Ecto neural progenitor cell (in vitro differentiated cells): ENCODE measurements around the gene INCENP.

Experiments
- DNase-seq: peaks from one replicate; pipeline ENCODE4 v3.0.0-alpha.2; 2018; ENCODE audit warnings: low spot score

INCENP gene

DNA sequence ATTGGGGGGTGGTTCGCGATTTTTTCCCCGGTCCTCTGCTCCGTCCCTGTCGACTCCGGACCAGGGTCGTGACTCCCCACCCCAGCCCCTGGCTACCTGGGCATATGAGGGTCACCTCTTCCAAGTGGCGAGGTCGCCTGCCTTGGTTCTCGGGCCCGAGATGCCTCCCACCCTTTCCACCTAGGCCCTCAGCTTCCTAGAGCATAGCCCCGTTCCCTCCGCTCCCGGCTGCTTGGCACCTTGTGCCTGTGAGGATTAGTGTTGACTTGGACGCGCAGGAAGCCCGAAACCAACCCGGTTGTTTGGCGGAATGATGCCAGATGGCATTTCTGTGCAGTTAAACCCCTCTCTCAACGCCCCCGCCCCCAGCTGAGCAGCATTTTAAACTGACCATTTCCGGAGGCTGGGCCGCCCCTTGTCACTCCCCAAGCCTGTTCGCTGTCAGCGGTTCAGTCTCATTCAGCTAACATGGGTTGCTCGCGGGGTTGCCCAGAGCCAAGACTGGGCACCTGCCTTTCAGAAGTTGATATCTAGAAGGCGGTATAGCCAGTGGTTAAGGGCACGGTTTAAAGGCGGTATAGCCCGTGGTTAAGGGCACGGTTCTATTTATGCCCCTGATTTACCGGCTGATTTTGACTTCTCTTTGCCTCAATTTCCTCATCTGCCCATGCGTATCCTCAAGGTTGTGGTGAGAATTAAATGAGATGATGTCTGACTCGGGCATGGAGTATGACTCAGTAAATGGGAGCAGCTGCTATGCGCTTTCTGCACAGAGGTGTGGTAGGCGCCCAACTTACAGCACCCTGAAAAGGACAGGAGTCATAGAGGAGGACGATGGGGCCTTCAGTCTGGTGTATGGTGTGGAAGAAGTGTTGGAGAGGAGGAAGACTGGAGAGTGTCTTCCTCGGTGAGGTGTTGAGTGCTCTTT lies 639 bp downstream of the INCENP start:
- peak; percentile 55 for DNase-seq

DNA sequence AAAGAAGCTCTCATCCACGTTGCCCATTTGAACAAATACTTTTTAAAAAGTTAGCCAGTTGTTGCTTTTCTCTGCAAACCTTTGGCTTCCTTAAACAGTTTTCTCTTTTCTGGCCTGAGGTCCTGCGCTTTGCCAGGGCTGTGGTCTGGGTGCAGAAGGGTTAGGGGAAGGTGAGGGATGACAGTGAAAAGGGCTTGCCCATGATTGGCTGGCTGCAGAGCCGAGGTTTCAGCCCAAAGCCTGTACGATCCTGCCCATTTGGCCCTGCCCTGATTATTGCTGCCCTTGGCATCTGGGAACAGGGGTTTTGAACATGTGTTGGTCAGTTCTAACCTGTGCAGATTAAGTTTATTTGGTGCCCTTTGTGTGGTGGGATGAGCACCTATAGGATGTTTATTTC lies 1.5 kb downstream of the INCENP start:
- no peak for DNase-seq

DNA sequence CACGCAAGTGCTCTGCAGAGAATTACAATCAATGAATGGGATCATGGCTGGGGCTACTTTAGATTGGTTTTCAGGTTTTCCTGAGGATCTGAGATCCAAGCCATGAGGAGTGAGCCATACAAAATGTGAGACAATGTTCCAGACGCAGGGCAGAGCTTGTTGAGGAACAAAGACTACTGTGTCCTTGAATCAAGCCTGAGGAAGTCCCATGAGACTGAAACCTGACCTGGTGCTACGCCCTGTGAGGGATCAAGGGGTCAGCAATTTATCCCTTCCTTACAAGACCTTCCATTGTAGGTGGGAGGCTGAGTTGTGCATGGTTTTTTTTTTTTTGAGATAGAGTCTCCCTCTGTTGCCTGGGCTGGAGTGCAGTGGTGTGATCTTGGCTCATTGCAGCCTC lies 2.1 kb downstream of the INCENP start:
- DNase-seq = no peak

DNA sequence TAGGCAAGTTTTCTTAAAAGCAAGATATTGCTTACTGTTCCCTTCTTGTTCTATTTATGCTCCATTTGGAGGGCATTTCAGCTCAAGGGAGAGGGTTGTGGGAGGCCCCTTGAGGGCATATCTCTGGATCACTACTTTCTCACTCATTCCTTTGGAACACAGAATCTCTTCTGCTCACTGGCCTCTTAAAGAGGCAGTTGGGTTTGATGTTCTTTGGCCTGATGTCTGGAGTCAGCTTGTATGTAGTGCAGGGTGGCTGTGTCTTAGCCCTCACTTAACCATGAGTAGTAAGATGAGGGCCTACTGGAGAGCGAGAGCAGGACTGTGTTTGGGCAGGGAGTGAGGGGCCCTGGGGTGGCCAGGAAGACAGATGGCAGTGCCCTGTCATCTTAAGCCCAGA lies 3.6 kb downstream of the INCENP start:
- no peak for DNase-seq

DNA sequence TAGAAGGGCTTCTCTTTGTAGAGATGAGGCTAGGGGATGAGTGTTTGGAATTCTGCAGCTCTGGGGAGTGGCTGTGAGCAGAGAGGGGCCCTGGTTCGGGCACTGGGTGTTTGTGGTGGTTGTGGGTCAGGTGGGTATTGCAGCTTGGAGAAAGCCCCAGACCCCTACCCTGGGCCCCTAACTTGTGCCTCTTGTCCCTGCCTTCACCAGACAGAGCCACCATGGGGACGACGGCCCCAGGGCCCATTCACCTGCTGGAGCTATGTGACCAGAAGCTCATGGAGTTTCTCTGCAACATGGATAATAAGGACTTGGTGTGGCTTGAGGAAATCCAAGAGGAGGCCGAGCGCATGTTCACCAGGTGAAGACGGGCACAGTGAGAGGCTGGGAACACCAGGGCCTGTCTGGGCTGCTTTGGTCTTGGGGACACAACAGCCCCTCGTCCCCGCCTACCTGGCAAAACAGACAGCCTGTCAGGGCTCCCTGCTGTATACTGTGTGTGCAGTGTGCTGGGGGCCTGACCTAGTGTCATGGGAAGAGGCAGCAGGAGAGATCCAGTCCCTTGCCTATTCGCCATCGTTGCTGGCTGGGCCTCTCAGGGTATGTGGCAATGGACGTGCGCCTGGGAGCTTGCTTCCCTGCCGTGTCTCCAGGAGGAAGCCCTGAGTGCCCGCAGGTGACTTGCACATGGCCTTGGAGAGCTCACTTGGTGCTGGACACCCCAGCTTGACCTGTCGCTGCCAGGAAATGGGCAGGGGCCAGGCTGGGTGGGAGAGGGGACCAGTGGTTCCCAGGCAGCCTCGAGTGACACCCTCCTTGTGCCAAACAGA lies 4.3 kb downstream of the INCENP start:
- DNase-seq = no peak

DNA sequence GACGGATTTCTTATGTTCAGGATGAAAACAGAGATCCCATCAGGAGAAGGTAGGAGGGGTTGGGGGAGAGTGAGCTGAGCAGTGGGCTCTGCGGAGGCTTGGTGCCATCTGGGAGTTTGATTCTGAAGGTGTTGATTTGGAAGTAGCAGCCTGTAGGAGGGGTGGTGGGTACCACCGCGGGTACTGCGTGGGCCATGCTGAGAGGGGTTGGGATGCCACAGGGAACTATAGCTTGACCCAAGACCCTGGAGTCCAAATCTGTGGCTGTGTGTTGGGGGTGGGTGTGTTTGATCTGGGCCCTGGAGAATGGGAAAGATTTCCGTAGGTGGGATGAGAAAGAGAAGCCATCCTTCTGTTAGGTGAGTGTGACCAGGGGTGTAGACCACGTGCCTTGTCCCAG lies 5.0 kb downstream of the INCENP start:
- no peak for DNase-seq

DNA sequence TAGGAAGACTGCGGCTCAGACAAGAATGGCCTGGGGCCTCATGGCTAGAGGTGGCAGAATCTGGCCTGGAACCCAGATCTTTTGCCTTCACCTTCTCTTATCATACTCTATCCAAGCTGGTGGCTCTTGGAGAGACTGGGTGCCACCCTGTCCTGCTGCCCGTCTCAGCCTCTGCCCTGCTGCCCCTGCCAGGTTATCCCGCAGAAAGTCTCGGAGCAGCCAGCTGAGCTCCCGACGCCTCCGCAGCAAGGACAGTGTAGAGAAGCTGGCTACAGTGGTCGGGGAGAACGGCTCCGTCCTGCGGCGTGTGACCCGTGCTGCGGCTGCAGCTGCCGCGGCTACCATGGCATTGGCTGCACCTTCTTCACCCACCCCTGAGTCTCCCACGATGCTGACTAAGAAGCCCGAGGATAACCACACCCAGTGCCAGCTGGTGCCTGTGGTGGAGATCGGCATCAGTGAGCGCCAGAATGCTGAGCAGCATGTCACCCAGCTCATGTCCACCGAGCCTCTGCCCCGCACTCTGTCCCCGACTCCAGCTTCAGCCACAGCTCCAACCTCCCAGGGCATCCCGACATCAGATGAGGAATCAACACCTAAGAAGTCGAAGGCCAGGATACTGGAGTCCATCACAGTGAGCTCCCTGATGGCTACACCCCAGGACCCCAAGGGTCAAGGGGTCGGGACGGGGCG lies 5.9 kb downstream of the INCENP start:
- DNase-seq = no peak

GRCh38 chr11:62130283-62131169 lies 6.7 kb downstream of the INCENP start:
- DNase-seq = no peak

GRCh38 chr11:62131170-62131464 lies 7.3 kb downstream of the INCENP start:
- DNase-seq = no peak

DNA sequence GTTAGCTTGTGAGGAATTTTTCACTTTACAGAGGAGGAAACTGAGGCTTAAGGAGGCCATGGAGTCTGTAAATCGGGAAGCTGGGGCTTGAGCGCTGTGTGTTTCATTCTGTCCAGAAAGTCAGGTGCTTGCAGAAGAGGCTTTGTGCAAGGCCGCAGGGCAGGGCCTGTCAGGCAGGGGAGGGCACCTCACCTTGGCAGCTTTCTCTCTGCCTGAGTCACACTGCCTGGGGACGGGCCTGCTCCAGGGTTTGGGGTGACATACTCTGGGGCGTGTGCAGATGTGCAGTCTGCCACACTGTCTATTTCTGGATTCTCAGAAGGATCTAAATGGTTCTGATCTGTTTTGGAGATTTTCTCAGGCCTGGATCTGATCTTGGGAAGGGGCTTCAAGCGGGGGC lies 8.4 kb downstream of the INCENP start:
- DNase-seq = no peak

DNA sequence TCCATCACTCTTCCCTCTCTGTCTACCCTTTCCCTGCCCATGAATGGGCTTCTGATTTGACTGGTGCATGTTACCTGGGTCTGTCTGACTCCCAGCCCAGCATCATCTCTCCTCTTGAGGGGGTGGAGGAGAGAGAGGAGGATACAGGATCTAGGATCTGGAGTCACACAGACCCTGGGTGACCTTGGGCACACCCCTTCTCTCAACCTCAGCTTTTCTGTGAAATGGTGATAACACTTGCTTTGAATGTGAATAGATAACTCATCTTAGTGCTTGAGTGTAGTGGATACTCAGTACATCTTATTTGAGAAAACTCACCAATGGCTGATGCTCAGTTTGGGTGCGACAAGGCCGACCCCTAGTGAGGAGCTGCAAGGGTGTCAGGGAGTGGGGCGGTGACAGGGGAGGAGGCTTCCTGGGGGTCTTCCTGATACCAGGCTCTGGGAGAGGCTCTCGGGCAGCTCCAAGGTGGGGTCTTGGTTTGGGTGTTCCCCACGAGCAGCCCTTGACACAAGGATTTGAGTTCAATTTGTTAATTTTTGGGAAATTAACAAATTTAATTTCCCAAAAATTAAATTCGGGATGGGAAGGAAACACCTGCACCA lies 9.0 kb downstream of the INCENP start:
- no peak for DNase-seq

- DNase-seq = no peak
Observed at GRCh38 chr11:62133328-62134065, 9.7 kb downstream of the INCENP start.

DNA sequence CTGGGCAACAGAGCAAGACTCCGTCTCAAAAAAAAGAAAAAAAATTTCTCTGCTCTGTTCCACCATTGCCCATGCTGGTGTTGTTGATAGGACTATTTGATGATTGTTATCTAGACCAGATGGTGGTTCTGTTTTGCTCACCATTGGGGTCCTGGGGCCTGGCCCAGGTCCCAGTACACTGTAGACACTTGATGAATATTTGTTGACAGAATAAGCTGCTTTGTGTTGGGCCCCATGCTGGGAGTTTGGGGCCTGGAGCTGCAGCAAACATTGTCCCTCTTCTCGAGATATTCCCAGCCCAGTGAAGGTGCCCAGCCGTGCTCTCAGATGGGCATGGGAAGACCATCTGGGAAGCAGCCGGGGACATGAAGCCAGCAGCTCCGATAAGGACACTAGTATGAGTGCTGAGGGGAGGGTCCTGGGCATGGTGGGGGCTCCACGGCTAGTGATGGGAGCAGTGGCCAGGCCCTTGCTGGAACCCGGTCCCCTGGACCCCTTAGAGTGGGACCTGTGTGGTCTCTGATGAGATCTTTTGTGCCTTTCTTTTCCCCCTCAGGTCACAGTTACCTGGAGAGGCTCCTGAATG lies 13.6 kb downstream of the INCENP start:
- DNase-seq = no peak

GRCh38 chr11:62137881-62138629 lies 14.2 kb downstream of the INCENP start:
- DNase-seq = no peak

DNA sequence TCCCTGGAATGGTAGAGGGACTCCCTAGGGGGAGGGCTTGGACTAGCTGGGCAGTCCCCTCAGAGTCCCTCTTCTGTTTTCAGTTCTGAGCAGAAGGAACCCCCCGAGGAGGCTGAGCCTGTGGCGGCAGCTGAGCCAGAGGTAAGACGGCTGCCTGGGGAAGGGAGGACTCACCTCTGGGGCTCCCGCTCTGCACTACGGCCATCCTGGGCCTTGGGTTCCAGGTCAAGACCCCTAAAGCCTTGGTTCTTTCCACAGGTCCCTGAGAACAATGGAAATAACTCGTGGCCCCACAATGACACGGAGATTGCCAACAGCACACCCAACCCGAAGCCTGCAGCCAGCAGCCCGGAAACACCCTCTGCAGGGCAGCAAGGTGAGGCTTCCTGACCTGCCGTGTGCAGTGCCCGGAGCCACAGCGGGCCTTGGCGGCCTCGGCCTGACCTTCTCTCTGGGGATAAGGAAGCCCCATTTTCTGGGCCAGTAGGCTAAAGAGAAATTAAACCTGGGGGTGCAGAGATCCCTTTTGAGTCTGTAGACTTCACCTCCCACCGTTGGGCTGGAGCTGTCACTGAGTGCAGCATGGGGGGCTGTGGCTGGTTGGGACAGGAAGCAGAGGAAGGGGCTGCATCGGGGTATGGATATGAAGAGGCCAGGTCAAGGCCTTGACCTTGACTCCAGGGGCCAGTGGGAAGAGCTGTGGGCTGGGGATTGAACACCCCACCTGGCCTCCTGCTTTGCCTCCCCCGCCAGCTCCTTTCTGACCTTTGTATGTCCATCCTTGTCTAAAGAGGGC lies 15.0 kb downstream of the INCENP start:
- no peak for DNase-seq

DNA sequence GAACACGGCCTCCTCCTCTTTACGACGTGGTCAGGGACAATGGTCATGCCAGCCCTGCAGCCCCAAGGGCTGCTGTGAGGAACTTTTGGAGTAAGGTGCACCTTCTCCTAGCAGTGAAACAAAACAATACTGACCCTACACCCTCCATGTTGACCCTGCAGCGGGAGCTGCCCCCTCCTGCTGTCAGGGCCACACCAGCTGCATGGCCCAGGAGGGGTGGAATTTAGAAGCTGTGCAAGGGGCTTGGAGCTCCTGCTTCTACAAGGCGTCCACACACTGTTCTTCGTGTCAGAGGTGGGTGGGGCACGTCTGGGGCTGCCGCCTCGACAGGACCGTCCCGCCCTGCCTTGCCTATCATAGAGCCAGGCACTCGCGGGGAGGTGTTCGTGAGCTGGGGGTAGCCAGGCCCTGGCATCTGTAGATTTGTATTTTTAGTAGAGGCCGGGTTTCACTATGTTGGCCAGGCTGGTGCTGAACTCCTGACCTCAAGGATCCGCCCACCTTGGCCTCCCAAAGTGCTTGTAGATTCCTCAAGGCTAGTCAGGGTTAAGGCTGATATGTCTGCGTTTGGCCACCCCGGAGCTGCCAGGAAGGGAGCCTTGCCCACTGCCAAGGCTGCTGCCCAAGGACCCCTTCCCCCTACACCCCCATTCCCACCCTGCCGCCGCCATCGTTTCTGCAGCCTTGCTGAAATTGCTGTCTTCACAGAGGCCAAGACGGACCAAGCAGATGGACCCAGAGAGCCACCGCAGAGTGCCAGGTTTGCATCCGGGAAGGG lies 15.9 kb downstream of the INCENP start:
- no peak for DNase-seq

GRCh38 chr11:62140304-62141110 lies 16.7 kb downstream of the INCENP start:
- DNase-seq = no peak
